ENCODE data around the gene BPI.
"Not testable (repeated sequence)": the region's sequence is repeated elsewhere in the genome, so short reads cannot be mapped to it uniquely, and the experiment has no call there.

BPI gene

GRCh38 chr20:38304845-38305447 is 990 bp downstream of the BPI start:
- DNase-seq (ENCODE audit: low read depth in 2 of 2) = no peak

DNA sequence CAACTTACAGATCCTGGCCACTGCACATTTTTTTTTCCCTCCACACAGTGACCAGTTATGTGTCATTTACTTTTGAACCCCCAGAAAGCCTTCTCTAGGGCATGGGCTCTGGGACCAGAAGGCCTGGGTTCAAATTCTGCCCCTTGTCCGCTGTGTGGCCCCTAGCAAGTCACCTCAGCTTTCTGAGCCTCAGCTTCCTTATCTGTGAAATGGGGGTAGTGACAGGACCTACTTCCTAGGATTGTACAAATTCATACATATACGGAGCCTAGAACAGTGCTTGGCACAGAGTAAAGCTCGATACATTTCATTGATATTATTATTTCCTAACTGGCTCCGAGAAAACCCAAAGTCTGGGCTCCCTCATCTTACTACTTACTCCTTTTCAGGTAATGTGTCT is 1.6 kb downstream of the BPI start:
- DNase-seq (ENCODE audit: low read depth in 2 of 2) = no peak

GRCh38 chr20:38306379-38306778 is 2.4 kb downstream of the BPI start:
- no peak for DNase-seq (ENCODE audit: low read depth in 2 of 2)

- DNase-seq (ENCODE audit: low read depth in 2 of 2) = peak in 1 of 2 experiments; percentile 20
These were observed 3.6 kb downstream of the BPI start for GRCh38 chr20:38307371-38308046.

DNA sequence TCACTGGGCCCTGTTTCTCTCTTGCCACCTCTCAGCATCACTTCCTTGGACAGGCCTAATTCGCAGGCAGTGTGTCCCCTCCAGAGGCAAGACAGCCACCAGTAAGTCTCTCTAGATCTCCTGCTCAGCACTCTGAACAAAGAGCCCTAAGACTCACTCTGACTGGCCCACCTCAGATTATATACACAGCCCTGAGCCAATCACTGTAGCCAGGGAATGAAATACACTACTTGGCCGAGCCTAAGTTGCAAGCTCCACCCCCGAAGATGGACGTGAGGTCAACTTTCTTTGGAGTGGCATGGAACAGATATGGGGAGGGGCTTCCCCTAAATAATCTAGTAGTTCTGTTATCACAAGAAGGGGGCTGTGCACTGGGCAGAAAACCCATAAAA is 4.1 kb downstream of the BPI start:
- DNase-seq (ENCODE audit: low read depth in 2 of 2) = no peak

DNA sequence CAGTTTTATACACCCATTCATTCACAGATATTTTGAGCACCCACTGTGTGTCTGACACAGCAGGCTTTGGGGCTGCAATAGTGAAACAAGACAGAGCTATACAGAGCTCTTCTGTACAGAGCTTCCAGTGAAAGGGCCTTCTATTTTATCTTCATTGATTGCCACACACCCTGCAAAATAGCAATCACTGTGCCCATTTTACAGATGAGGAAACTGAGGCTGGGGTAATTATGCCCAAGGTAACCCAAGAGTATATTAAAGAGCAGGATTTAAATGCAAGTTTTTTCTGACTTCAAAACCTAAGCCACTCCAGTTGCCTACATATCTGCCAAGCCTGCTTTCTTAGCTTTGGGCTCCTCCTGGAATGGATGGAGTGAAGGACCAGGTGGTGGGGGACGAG is 4.5 kb downstream of the BPI start:
- no peak for DNase-seq (ENCODE audit: low read depth in 2 of 2)

DNA sequence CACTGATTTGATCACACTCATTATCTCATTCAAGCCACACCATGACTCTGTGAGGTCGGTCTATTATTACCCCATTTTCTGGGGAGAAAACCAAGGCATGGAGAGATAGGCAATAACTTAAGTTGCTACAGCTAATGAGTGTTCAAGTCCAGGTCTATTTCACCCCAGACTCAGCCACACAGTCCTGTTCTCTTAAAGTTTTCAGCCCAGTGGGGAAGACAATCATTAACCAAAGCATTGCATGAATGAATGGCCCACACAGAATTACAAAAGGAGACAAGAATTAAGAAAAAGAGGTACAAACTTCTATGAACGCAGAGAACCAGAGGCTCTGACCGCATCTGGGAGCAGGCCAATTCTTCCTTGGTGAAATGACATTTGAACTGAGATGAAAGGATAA is 7.1 kb downstream of the BPI start:
- no peak for DNase-seq (ENCODE audit: low read depth in 2 of 2)

DNA sequence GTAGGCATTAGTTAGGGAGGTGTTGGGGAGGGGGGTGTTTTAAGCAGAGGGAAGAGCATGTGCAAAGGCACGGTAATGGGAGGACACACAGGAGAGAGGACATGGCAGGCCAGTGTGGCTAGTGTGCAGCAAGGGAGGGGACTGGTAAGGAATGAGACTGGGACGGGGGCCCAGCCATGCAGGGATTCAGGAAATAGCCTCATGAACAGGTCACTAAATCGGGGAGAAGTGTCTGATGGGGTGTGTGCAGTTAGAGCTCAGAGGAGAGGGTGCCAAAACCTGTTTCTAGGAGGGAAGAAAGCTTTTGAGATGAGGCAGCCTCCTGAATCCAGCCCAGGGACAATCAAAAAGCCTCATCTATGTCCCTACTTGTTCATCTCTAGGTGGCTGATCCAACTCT is 7.5 kb downstream of the BPI start:
- no peak for DNase-seq (ENCODE audit: low read depth in 2 of 2)

DNA sequence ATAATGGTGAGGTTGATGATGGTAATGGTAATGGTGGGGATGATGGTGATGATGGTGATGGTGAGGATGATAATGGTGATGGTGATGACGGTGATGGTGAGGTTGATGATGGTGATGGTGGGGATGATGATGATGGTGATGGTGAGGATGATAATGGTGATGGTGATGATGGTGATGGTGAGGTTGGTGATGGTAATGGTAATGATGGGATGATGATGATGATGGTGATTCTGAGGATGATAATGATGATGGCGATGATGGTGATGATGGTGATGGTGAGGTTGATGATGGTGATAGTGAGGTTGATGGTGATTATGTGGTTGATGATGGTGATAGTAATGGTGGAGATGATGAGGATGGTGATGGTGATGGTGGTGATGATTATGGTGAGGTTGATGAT is 9.7 kb downstream of the BPI start:
- no peak for DNase-seq (ENCODE audit: low read depth in 2 of 2)

- not testable (repeated sequence) for DNase-seq (ENCODE audit: low read depth in 2 of 2)
These were observed 10.4 kb downstream of the BPI start for GRCh38 chr20:38314350-38314749.

DNA sequence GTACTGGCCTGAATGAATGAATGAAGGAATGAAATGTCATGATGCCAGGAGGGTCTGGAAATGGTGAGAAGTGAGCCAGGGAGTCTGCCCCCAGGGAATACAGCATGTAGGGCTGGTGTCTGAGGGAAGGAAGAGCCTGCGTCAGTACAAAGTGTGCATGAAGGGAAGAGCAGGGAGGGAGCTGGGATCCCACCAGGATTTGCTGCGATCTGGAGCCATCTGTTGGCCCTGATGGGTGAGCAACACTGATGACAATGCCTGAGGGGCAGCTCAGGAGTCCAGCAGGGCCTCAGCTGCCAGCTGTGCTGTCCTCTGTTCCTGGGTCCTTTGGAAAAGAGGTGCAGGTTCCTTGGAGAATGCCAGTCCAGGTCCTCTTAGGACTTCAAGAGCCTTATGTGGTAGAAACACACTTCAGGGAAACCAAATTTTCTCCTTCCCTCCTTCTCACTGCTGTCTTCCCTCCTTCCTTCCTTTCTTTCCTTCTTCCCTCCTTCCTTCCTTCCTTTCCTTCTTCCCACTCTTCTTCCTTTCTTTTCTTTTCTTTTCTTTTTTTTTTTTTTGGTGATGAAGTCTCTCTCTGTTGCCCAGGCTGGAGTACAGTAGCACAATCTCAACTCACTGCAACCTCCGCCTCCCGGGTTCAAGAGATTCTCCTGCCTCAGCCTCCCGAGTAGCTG is 11.5 kb downstream of the BPI start:
- no peak for DNase-seq (ENCODE audit: low read depth in 2 of 2)

DNA sequence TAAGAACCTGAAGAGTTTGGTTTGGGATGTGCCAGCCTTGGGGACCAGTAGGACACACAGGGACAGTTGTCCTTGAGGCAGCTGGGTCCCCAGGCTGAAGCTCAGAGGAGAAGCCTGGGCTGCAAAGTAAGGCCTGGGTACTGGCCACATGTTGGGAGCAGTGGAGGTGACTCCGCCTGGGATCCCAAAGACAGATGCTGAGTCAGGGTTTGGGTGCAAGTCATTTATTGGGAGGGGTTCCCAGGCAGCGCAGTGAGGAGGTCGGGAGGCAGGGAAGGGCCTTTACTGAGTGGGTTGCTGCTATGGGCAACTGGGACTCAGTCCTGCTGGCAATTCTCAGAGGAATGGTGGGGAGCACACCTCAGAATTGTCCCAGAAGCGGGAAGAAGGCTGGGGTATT is 12.4 kb downstream of the BPI start:
- DNase-seq (ENCODE audit: low read depth in 2 of 2) = no peak

DNA sequence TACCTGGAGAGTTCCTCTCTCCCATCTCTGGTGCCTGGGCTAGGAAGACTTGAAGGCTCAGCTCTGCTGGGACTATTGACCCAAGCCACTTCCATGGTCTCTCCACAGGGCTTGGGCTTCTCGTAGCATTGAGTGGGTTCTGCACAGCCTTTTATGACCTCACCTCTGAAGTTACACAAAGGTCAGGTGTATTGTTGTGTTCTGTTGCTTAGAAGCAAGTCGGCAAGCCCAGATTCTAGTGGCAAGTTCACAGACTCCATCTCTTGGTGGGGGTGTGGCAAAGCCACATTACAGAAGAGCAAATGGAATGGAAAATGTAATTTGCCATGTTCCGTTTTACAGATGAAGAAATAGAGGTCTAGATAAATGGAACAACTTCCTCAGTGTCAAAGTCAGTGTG is 13.5 kb downstream of the BPI start:
- no peak for DNase-seq (ENCODE audit: low read depth in 2 of 2)

- no peak for DNase-seq (ENCODE audit: low read depth in 2 of 2)
These were observed 16.3 kb downstream of the BPI start for GRCh38 chr20:38320221-38320620.

DNA sequence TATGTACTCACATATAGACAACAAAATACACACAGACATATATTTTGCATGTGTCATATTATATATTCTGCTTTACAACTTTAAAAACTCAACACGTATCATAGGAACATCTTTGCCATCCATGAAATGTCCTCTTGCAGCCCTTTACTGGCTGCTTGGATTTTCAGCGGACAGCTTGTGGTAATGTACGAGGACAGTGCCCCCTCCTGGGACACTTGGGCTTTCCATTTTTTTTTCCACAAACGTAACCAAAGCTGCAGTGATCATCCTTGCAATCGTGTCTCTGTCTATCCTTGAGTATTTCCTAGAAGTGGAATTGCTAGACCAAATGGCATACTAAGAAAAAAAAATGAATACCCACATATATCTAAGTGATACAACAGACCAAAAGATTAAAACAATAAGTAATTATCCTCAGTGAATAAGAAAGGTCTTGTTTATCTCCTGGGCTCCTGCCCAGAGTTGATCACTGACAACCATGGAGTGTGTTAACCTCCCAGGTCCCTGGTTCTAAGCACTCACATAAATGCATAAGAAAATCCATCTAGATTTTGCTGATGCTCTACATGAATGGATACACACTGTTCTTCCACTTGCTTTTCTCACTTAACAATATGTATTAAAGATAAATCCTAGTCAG is 18.1 kb downstream of the BPI start:
- DNase-seq (ENCODE audit: low read depth in 2 of 2) = peak in 1 of 2 experiments; percentile 36

- DNase-seq (ENCODE audit: low read depth in 2 of 2) = no peak
These were observed 20.2 kb downstream of the BPI start for GRCh38 chr20:38324159-38324558.

DNA sequence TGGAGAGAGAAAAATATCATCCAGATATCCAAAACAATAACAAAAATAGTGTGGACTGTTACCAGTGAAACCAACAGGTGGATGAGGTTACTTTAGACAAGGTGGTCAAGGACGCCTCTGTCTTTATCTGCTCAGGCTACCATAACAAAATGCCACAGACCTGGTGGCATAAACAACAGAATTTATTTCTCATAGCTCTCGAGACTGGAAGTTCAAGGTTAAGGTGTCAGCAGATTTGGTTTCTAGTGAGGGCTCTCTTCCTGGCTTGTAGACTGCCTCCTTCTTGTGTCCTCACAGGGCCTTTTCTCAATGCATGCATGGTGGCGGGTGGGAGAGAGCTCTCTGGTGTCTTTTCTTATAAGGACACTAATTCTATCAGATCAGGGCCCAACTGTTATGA is 21.2 kb downstream of the BPI start:
- DNase-seq (ENCODE audit: low read depth in 2 of 2) = no peak

DNA sequence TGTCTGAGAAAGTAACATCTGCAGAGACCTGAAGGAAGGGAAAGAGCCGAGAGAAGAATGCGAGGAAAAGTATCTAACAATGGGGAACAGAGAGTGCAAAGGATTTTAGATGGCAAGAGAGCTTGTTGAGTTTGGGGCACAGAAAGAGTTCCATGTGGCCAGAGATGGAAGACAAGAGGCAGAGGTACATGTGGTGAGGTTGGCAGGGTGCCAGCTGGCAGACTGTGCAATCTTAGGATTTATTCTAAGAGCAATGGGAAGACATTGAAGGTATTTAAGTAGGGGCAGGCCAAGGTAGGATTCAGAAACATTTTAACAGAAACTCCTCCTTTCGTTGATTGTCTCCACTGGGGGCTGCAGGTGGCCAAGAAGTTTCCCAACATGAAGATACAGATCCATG is 21.9 kb downstream of the BPI start:
- DNase-seq (ENCODE audit: low read depth in 2 of 2) = no peak

DNA sequence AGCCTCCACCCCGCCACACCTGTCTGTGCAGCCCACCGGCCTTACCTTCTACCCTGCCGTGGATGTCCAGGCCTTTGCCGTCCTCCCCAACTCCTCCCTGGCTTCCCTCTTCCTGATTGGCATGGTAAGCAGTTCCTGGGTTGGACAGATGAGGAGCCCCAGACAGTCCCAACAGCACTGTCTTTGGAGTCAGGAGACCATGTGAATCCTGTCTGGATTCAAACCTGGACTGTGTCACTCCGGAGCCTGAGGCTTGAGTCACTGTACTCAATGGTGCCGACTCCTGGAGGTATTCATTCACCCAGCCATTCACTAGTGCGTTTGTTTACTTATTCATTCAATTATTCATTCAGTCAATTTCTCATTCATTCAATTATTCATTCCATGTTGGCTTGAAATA is 22.4 kb downstream of the BPI start:
- no peak for DNase-seq (ENCODE audit: low read depth in 2 of 2)

DNA sequence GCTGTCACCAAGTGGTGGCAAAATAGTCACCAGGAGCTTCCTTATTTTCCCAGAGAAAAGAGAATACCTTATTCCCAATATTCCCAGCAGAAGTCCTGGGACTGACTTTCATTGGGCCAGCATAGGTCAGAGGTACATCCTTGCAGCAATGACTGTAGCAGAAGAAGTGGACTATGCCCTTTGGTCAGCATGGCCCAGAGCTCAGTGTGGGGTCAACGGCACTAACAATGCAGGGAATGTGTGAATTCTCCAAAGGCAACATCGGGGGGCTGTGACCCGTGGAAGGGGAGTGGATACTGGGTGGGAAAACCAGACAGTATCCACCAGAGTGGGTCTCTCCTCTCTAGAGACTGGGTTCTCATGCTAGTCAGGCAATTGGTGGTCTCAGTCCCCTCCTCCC is 26.7 kb downstream of the BPI start:
- DNase-seq (ENCODE audit: low read depth in 2 of 2) = no peak

- DNase-seq (ENCODE audit: low read depth in 2 of 2) = no peak
These were observed 27.3 kb downstream of the BPI start for GRCh38 chr20:38331245-38331644.

DNA sequence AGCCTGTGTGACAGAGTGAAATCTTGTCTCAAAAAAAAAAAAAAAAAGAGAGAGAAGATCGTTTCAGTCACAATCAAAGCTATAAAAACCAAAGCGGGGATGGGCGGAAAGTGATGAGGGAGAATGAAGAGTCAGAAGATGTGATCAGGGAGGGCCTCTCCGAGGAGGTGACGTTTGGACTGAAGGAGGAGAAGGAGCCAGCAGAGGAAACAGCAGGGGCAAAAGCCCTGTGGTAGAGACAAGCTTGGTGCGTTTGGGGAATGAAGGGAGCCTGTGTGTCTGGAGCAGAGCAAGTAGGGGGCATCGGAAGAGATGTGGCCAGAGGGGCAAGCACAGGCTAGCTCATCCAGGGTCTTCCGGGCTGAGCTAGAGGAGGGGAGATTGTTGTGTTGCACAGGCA is 27.9 kb downstream of the BPI start:
- no peak for DNase-seq (ENCODE audit: low read depth in 2 of 2)

DNA sequence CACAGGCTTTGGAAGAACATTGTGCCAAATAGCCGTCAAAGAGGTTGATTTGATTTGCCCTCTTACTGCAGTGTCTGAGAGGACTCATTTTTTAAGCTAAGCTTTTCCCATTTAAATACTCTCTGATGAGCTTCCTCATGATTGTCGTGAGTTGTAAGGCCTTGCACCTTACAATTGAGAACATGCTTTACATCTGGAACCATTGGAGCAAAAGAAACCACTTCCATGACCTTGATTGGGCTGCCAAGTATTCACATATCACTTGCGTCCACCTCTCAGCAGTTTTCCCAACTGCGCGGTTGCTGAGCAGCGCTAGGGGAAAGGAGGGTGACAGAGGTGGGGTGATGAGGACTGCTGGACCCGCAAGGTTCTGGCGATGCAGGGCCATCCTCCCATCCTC is 30.1 kb downstream of the BPI start:
- no peak for DNase-seq (ENCODE audit: low read depth in 2 of 2)
